ENCODE data around the gene STK33.

Gene STK33

GRCh38 chr11:8601376-8602133, 7.5 kb upstream of the STK33 start:
- no peak for DNase-seq

- no peak for DNase-seq
Observed at GRCh38 chr11:8598506-8598905, 4.5 kb upstream of the STK33 start.

DNA sequence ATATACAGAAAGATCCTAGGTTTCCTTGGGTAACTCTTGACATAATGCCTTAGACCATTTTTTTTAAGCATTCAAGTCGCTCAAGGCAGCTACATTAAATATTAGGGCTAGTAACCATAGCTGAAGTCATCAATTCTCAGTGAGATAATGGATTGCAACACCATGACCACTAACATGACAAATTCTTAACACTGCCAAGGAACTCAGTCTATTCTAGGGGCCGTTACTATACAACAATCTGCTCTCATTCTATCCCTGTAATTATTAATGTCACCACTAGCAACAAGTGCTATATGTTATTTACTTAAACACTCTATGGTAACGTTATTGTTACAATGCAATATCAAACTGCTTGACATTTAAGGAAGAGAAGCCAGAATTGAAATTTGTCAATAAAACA, 3.2 kb upstream of the STK33 start:
- DNase-seq = no peak

GRCh38 chr11:8596504-8597046, 2.5 kb upstream of the STK33 start:
- DNase-seq = no peak

- DNase-seq = no peak
Observed at GRCh38 chr11:8593455-8593854, 573 bp downstream of the STK33 start.

DNA sequence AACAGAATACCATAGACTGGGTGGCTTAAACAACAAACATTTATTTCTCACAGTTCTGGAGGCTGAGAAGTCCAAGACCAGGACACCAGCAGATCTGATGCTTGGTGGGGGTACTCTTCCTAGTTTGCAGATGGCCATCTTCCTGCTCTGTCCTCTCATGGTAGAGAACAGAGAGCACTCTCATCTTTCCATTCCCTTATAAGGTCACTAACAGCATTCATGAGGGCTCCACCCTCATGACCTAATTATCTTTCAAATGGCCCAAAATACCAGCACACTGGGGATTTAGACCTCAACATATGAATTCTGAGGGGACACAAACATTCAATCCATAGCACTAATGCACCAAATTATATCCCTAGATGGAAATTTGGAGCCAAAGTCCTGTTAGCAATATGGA, 6.1 kb downstream of the STK33 start:
- no peak for DNase-seq

DNA sequence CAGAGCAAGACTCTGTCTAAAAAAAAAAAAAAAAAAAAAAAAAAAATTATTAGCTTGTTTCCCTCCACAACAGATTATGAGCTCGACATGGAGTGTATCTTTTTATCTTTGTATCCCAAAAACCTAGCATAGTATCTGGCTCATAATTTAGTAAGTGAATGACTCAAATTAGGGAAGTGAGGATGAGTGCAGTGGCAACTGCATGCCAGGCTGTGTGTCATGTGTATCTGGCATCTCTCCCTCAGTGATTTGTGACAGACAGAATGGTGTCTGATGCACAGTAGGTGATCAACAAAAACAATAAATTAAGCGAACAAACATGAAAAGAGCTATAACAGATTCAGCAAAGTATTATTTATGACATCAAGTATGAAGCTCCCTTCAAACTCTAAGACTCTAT, 7.2 kb downstream of the STK33 start:
- DNase-seq = no peak

GRCh38 chr11:8586184-8586583, 7.8 kb downstream of the STK33 start:
- DNase-seq = no peak

DNA sequence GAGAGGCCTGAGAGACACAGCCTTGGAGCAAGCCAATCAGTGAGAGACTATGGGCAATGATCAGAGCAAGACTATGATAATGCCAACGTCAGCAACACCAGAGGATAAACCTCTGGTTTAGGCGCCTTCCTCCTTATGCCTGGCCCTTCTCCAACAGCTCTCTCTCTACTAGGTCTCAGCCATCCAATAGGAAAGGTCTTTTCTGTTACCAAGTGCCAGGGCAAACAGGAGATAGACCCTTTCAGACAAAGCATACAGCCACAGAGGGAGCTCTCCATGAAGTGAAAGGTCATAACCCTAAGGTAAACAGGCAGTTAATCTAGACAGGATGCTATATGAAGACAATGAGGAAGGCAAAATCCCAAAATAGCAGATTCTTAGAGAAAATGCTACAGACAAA, 9.5 kb downstream of the STK33 start:
- DNase-seq = no peak

DNA sequence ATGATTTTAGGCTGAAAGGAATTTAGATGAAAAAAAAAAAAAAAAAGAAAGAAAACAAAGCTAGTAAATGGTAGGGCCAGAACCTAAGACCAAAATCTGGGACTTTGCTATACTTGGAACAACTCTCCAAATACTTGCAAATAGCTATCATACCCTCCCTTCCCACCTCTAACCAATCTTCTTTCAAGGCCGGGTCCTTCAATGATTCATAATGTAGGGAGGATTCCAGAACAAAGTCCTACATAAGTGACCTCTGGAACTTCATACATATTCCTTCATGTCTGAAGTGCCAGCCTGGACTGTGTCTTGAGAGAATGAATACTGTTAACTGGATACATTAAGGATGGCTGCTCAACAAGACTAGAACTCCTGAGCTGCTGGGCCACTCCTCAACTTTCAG, 9.9 kb downstream of the STK33 start:
- no peak for DNase-seq

DNA sequence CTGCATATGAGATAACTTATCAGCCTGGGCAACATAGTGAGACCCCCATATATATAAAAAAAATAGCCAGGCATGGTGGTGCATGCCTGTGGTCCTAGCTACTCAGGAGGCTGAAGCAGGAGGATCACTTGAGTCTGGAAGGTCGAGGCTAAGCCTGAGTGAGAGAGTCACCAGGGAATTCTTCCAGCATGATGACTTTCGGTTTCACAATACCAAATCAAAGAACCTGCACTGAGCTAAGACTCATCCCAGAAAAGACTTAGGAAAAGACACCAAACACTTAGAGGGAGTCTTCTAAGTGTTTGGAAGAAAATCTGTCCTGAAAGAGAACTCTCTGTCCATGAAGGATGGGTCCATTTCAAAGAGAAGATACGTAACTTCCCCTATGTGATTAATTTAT, 12.7 kb downstream of the STK33 start:
- no peak for DNase-seq

GRCh38 chr11:8577791-8578581, 16.0 kb downstream of the STK33 start:
- no peak for DNase-seq

DNA sequence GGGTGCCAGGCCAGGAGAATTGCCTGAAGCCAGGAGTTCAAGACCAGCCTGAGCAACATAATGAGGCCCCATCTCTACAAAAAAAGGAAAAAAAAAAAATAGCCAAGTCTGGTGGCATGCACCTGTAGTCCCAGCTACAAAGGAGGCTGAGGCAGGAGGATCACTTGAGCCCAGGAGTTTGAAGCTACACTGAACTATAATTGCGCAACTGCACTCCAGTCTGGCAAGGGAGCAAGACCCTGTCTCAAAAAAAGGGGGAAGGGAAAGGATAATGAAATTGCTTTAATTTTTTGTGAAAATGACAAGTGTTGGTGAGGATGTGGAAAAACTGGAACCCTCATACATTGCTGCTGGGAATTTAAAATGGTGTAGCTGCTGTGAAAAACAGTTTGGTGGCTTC, 19.2 kb downstream of the STK33 start:
- no peak for DNase-seq

- DNase-seq = no peak
Observed at GRCh38 chr11:8573777-8574176, 20.3 kb downstream of the STK33 start.

DNA sequence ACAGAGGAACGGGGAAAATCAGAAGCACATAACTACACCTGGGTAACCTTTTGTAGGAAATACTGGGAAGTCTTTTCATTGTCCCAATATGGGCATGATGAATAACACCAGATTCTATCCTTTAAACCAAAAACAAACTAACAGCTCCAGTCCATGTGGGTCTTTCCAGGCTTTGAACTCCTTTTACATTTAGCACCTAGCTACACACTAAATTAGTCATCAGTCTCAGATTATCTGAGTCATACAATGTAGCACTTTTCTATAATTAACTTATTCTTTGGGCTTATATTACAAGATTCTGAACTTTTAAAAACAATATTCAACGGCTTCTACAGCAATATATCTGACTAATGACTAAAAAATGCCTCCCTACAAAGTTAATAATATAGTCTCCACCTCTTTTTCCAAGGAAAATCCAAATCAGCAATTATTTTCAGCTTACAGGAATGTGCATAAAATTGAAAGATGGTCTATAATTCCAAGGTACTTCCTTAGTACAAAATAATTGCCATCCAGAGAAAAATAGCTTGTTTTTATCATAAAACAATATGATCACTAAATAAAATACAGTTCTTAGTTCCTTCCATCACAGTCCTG, 26.3 kb downstream of the STK33 start:
- DNase-seq = no peak

- peak; percentile 10 for DNase-seq
Observed at GRCh38 chr11:8566613-8567210, 27.3 kb downstream of the STK33 start.

DNA sequence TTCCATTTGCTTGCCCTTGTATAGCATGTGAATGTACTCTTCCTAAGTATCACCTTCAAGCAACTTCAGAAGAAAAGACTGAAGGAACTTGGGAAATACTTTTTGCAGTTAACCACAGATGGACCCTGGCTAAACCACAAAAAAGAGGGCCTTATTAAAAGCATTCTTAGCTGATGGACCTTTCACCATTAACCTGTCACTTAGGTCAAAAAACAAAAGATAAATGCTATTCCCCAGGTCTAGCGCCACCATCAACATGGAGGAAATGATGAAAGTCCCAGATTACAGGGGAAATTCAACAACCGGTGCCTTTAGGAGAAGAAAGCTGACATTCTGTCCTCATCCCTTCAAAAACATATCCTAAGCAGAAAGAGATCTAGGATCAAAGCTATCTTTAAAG, 29.5 kb downstream of the STK33 start:
- no peak for DNase-seq

GRCh38 chr11:8561461-8561860, 32.6 kb downstream of the STK33 start:
- no peak for DNase-seq

DNA sequence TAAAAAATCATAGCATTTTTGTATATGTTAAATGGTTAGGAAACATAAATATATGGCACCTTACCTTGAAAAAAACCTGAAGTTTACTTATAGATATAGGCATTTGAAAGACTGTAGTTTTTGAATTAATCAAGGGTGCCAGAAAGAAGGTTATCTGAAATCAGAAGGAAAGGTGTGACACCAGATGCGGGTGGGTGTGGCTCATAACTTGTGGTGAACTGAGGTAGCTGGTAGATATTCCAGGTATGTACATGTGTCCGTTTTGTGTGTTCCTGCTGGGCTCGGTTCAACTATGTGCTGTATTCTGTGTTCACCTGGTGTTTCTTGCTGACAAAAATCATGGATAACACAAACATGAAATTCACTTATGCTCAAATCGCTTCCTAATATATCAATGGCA, 35.6 kb downstream of the STK33 start:
- no peak for DNase-seq

DNA sequence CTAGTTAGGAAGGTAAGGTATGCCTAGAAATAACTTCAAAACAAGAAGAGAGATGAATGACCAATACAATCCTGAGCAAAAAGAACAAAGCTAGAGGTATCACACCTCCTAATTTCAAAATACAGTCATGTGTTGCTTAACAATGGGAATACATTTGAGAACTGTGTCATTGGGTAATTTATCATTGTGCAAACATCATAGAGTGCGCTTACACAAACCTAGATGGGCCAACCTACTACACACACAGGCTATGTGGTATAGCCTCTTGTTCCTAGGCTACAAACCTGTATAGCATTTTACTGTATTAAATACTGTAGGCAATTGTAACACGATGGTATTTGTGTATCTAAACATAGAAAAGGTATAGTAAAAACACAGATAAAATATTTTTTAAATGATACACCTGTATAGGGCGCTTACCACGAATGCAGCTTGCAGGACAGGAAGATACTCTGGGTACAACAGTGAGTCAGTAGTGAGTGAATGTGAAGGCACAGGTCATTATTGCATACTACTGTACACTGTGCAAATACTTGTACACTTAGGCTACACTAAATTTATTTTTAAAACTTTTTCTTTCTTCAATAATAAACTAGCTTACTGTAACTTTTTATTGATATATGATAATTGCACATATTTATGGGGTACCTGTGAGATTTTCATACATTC, 48.2 kb downstream of the STK33 start:
- no peak for DNase-seq

- DNase-seq = no peak
Observed at GRCh38 chr11:8544807-8545206, 49.2 kb downstream of the STK33 start.

DNA sequence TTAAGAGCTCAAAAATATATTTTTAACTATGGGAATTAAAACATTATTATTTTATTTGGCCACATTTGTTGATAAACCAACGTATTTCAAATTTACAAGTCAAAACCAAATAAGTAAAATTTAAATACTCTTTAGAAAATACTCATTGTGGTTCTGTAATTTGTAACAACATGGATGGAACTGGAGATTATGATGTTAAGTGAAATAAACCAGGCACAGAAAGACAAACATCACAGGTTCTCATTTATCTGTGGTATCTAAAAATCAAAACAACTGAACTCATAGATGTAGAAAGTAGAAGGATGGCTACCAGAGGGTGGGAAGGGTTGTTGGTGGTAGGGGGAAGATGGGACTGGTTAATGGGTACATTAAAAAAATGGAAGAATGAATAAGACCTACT, 50.8 kb downstream of the STK33 start:
- DNase-seq = no peak

DNA sequence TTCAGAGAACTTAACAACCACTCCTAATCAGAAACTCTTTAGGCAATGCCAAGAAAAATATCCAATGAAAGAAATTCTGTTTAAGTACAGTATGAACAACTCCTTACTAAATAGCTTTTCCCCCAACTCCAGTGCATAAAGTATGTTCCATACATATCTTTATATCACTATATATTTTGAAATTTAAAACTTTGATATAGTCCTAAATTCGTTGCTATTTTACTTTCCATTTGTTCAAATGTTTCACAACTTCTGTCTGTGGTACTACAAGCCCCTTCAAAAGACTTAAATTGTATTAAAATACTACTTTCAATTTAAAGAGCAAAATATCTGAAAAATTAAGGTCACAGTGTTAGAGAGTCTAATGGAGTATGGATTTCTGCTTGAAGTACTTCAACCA, 52.6 kb downstream of the STK33 start:
- DNase-seq = no peak
